A549 (cell line): Measurements from ENCODE around the gene TEX2. TPM values are rescaled to one million over a fixed set of nuclear protein-coding genes. Genes with fewer than 3 reads are reported as not detected.

Experiments
- ATAC-seq, 2 experiments: fragments of 200-7000 bp in 1 of 2; fragments of >200 bp in 1 of 2; cut with Nextera tagmentation in 1 of 2; cut with Tn5 transposase in 1 of 2; 3 replicates each; pipeline versions ENCODE4 v1.8.0 to v1.9.1; 2018 to 2020; ENCODE audit warnings: mild to moderate bottlenecking in 1 of 2, moderate library complexity in 1 of 2
- CTCF ChIA-PET: fragments of 300-600 bp; sonication (Branson Sonifier 250); formaldehyde crosslinking; extraction: SDS; loops from one replicate; lab custom pipeline; 2021; ENCODE audit warnings: antibody characterized with exemption, inconsistent platforms; lab: Yijun Ruan, JAX
- POLR2A ChIA-PET: fragments of 350-600 bp; formaldehyde crosslinking; extraction: SDS; loops from one replicate; lab custom pipeline; 2021; ENCODE audit warnings: antibody characterized with exemption, inconsistent platforms; lab: Yijun Ruan, JAX
- DNase-seq, 2 experiments: peaks; one replicate each; pipeline versions ENCODE4 v3.0.0 to v3.0.0-alpha.2; 2011 to 2016; ENCODE audit warnings: low read depth in 1 of 2, low spot score in 1 of 2
- FAIRE-seq: peaks from 2 replicates; lab custom pipeline; 2011; peaks lifted over from hg19 to GRCh38; lab: Jason Lieb, UNC
- H3K27ac ChIP-seq, 2 experiments: fragments of >200 bp; sonication (Bioruptor Twin); formaldehyde crosslinking; 3 replicates each; pipeline ENCODE4 v1.5.1; 2016 to 2017
- H3K4me1 ChIP-seq: fragments of >200 bp; sonication (Bioruptor Twin); formaldehyde crosslinking; 3 replicates; pipeline ENCODE4 v1.6.1; 2016
- H3K4me2 ChIP-seq: fragments of >200 bp; sonication (Bioruptor Twin); formaldehyde crosslinking; 3 replicates; pipeline ENCODE4 v1.6.1; 2016
- H3K4me3 ChIP-seq: fragments of >200 bp; sonication (Bioruptor Twin); formaldehyde crosslinking; 3 replicates; pipeline ENCODE4 v1.5.1; 2016
- H3K9me3 ChIP-seq: fragments of >200 bp; sonication (Bioruptor Twin); formaldehyde crosslinking; 3 replicates; pipeline ENCODE4 v1.6.1; 2016
- CBX2 ChIP-seq: fragments of 200-600 bp; sonication (generic); IDR thresholded peaks from 2 replicates; pipeline ENCODE4 v1.6.1; 2016; ENCODE audit warnings: low read depth, mild to moderate bottlenecking, borderline replicate concordance
- CBX8 ChIP-seq: fragments of 200-600 bp; sonication (generic); IDR thresholded peaks from 2 replicates; pipeline ENCODE4 v1.6.1; 2016
- CHD2 ChIP-seq: fragments of 150-350 bp; IDR thresholded peaks from 2 replicates; pipeline ENCODE4 v1.6.1; 2014; ENCODE audit warnings: low read length; ENCODE audit not compliant: partially characterized antibody
- EHF ChIP-seq: fragments of 250-450 bp; sonication (Bioruptor Pico); IDR thresholded peaks from 2 replicates; pipeline ENCODE4 v1.5.0; 2020; ENCODE audit warnings: mild to moderate bottlenecking
- EHMT2 ChIP-seq: fragments of 200-600 bp; sonication (generic); IDR thresholded peaks from 2 replicates; pipeline ENCODE4 v1.6.1; 2016; ENCODE audit warnings: antibody characterized with exemption, low read depth, mild to moderate bottlenecking, moderate library complexity
- FOSB ChIP-seq: fragments of 250-450 bp; sonication (Bioruptor Pico); IDR thresholded peaks from 2 replicates; pipeline ENCODE4 v1.5.0; 2020; ENCODE audit warnings: mild to moderate bottlenecking, moderate library complexity
- GATA3 ChIP-seq: IDR thresholded peaks from 2 replicates; pipeline ENCODE4 v1.6.1; 2012; ENCODE audit warnings: borderline replicate concordance
- HDAC2 ChIP-seq: fragments of 200-600 bp; sonication (generic); IDR thresholded peaks from 2 replicates; pipeline ENCODE4 v1.6.1; 2016
- HOXA7 ChIP-seq: fragments of 250-450 bp; sonication (Bioruptor Pico); IDR thresholded peaks from 2 replicates; pipeline ENCODE4 v1.5.0; 2020; ENCODE audit warnings: mild to moderate bottlenecking, moderate library complexity
- KDM5A ChIP-seq: fragments of 200-600 bp; sonication (generic); IDR thresholded peaks from 2 replicates; pipeline ENCODE4 v1.6.1; 2016; ENCODE audit warnings: antibody characterized with exemption, mild to moderate bottlenecking
- MAFK ChIP-seq: fragments of 450-650 bp; IDR thresholded peaks from 2 replicates; pipeline ENCODE4 v1.6.1; 2014; ENCODE audit not compliant: partially characterized antibody
- NFE2L2 ChIP-seq: fragments of 150-350 bp; conservative IDR thresholded peaks from 2 replicates; pipeline ENCODE4 v1.6.1; 2014; ENCODE audit warnings: low read length
- NR3C1 ChIP-seq: fragments of >200 bp; sonication (Bioruptor Twin); formaldehyde crosslinking; IDR thresholded peaks from 3 replicates; pipeline ENCODE4 v1.6.1; 2017
- PHF8 ChIP-seq: fragments of 200-600 bp; sonication (generic); IDR thresholded peaks from 2 replicates; pipeline ENCODE4 v1.6.1; 2016; ENCODE audit warnings: low read depth, mild to moderate bottlenecking, antibody characterized with exemption, moderate library complexity, borderline replicate concordance
- RAD21 ChIP-seq, 2 experiments: fragments of >200 bp in 1 of 2; sonication (Bioruptor Twin) in 1 of 2; formaldehyde crosslinking in 1 of 2; IDR thresholded peaks in 1 of 2; conservative IDR thresholded peaks in 1 of 2; 2 replicates in 1 of 2; 3 replicates in 1 of 2; pipeline ENCODE4 v1.6.1; 2012 to 2018; ENCODE audit warnings: inconsistent platforms in 1 of 2
- RFX5 ChIP-seq: fragments of 450-650 bp; IDR thresholded peaks from 2 replicates; pipeline ENCODE4 v1.7.1; 2014; ENCODE audit warnings: antibody characterized with exemption, mild to moderate bottlenecking, moderate library complexity
- RNF2 ChIP-seq: fragments of 200-600 bp; sonication (generic); IDR thresholded peaks from 2 replicates; pipeline ENCODE4 v1.6.1; 2016; ENCODE audit warnings: low read depth, mild to moderate bottlenecking, antibody characterized with exemption, moderate library complexity, borderline replicate concordance
- SMC3 ChIP-seq: fragments of >200 bp; sonication (Bioruptor Twin); formaldehyde crosslinking; IDR thresholded peaks from 3 replicates; pipeline ENCODE4 v1.6.1; 2018; ENCODE audit warnings: inconsistent platforms
- SREBF2 ChIP-seq: fragments of 450-650 bp; IDR thresholded peaks from 2 replicates; pipeline ENCODE4 v1.6.1; 2014; ENCODE audit warnings: mild to moderate bottlenecking, moderate library complexity
- ZFP36 ChIP-seq: fragments of 450-650 bp; IDR thresholded peaks from 2 replicates; pipeline ENCODE4 v1.6.1; 2014; ENCODE audit warnings: borderline replicate concordance; ENCODE audit not compliant: partially characterized antibody
- ZSCAN20 ChIP-seq: fragments of 250-450 bp; sonication (Bioruptor Pico); IDR thresholded peaks from 2 replicates; pipeline ENCODE4 v1.8.0; 2022; ENCODE audit warnings: mild to moderate bottlenecking, moderate library complexity
- WGBS: methylation state at CpG from one replicate; pipeline ENCODE4 v1.1.6; 2017; ENCODE audit errors: missing lambda C conversion rate; 5-methylcytosine and 5-hydroxymethylcytosine counted together
- polyA plus RNA-seq, 4 experiments: library from polyadenylated mRNA; depleted of rRNA in 3 of 4; stranded (reverse); fragments of >200 nt; fragmentation: RNase III in 1 of 4; extraction: RNeasy Plus Mini Kit Qiagen cat#74134 plus additional on column Dnase treatment in 1 of 4; gene quantifications; 2 replicates in 3 of 4; 3 replicates in 1 of 4; pipeline ENCODE4 v1.2.3, GENCODE V29; 2011 to 2017
- TF ChIP-seq, protein P1 (sequence below): fragments of >200 bp; sonication (Bioruptor Twin); formaldehyde crosslinking; IDR thresholded peaks from 3 replicates; pipeline ENCODE4 v1.5.1; 2016
- TF ChIP-seq, protein P2 (sequence below): fragments of 150-350 bp; IDR thresholded peaks from 2 replicates; pipeline ENCODE4 v1.6.1; 2014; ENCODE audit warnings: low read depth, mild to moderate bottlenecking, low read length
- TF ChIP-seq, protein P3 (sequence below): fragments of >200 bp; sonication (Bioruptor Twin); formaldehyde crosslinking; IDR thresholded peaks from 3 replicates; pipeline ENCODE4 v1.6.1; 2016
- TF ChIP-seq, protein P4 (sequence below): IDR thresholded peaks from 2 replicates; pipeline ENCODE4 v1.6.1; 2012

The TEX2 gene
- polyA plus RNA-seq, 2 of the 4 experiments (the other 2 are of a cell fraction) = 9.3 to 16.2 TPM

DNA sequence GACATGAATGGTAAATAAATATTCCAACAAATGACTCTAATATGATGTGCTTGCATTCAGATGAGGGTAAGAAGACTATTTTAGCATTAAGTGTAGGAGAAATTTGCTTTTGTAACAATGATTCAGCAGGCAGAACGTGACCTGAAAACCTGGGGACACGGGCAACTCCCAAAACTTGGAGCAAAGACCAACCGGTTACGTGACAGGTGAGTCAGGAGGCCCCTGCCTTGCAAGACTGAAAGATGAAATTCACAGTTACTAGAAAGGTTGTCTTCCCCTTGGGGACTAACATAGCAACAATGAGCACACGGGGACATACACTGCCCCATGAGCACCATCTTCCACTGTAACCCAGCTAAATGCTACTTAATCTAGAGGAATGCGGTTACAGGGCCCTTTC is 99.6 kb downstream of the TEX2 start:
- TF ChIP-seq NFE2L2 (no peak), NR3C1 (no peak), ZSCAN20 (CRISPR knock-in tag) (no peak), FOSB (CRISPR knock-in tag) (no peak), RNF2 (no peak), GATA3 (no peak), RFX5 (no peak), SREBF2 (no peak), CHD2 (no peak), SMC3 (no peak), EHMT2 (no peak)
- TF ChIP-seq, protein P1, sequence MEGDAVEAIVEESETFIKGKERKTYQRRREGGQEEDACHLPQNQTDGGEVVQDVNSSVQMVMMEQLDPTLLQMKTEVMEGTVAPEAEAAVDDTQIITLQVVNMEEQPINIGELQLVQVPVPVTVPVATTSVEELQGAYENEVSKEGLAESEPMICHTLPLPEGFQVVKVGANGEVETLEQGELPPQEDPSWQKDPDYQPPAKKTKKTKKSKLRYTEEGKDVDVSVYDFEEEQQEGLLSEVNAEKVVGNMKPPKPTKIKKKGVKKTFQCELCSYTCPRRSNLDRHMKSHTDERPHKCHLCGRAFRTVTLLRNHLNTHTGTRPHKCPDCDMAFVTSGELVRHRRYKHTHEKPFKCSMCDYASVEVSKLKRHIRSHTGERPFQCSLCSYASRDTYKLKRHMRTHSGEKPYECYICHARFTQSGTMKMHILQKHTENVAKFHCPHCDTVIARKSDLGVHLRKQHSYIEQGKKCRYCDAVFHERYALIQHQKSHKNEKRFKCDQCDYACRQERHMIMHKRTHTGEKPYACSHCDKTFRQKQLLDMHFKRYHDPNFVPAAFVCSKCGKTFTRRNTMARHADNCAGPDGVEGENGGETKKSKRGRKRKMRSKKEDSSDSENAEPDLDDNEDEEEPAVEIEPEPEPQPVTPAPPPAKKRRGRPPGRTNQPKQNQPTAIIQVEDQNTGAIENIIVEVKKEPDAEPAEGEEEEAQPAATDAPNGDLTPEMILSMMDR = no peak
- TF ChIP-seq, all 56 proteins: peak for 0
- H3K4me3 ChIP-seq = no peak overlapping the region
- FAIRE-seq (peak; percentile 43), DNase-seq (no peak), ATAC-seq (no peak)
- CTCF ChIA-PET = interaction anchor here (0.7 to 1.2 kb wide), 4 partner anchors 15 to 245 kb away, joined by 3 read pairs; partner anchors contain the start of gene GH1
- no peak overlapping the region for H3K27ac ChIP-seq
- no peaks in the 10 kb centered on the region for H3K9me3 ChIP-seq
- 77% methylated on average over 6 of the region's 6 CpGs for WGBS
- H3K4me1 ChIP-seq = no peaks in the 10 kb centered on the region
- POLR2A ChIA-PET = no interaction called here
- no peak overlapping the region for H3K4me2 ChIP-seq

DNA sequence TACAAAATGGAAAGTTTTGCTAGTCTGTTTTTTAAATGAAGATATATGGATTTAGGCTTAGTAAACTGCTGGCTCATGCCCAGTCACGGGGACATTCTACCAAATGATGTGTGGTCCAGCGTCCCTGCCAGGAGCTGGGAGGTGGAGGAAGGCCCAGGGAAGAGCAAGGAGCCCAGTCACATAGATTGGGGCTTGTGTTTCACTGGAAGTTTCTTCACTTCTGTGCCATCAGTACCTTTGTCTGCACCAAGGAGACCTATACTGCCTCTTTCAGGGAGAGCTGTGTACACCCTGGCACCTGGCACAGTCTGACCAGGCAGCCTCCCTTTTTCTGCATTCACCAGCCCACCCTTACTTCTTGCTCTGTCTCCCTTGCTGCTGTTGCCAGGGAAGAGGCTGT is 100.5 kb downstream of the TEX2 start:
- 81% methylated on average over 2 of the region's 2 CpGs for WGBS
- POLR2A ChIA-PET = no interaction called here
- no peak for FAIRE-seq

More for the DNA sequence above, 100.5 kb downstream of the TEX2 start:
- H3K4me2 ChIP-seq = no peak overlapping the region
- TF ChIP-seq HOXA7 (CRISPR knock-in tag) (no peak), SMC3 (no peak), MAFK (no peak), CBX2 (no peak), PHF8 (no peak), ZFP36 (no peak), NR3C1 (no peak), RAD21 (conservative IDR thresholded peaks at IDR 0.05 in 1 of 2, IDR thresholded peaks at IDR 0.05 in 1 of 2) (no peak), KDM5A (no peak), HDAC2 (no peak), CBX8 (no peak), NFE2L2 (no peak), EHF (no peak)
- TF ChIP-seq, protein P2, sequence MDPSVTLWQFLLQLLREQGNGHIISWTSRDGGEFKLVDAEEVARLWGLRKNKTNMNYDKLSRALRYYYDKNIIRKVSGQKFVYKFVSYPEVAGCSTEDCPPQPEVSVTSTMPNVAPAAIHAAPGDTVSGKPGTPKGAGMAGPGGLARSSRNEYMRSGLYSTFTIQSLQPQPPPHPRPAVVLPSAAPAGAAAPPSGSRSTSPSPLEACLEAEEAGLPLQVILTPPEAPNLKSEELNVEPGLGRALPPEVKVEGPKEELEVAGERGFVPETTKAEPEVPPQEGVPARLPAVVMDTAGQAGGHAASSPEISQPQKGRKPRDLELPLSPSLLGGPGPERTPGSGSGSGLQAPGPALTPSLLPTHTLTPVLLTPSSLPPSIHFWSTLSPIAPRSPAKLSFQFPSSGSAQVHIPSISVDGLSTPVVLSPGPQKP = no peak
- TF ChIP-seq, protein P3, sequence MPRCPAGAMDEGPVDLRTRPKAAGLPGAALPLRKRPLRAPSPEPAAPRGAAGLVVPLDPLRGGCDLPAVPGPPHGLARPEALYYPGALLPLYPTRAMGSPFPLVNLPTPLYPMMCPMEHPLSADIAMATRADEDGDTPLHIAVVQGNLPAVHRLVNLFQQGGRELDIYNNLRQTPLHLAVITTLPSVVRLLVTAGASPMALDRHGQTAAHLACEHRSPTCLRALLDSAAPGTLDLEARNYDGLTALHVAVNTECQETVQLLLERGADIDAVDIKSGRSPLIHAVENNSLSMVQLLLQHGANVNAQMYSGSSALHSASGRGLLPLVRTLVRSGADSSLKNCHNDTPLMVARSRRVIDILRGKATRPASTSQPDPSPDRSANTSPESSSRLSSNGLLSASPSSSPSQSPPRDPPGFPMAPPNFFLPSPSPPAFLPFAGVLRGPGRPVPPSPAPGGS = no peak
- TF ChIP-seq, protein P4, sequence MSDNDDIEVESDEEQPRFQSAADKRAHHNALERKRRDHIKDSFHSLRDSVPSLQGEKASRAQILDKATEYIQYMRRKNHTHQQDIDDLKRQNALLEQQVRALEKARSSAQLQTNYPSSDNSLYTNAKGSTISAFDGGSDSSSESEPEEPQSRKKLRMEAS = no peak
- TF ChIP-seq, all 56 proteins: peak for 0
- ATAC-seq = no peak
- DNase-seq = no peak
- Histone ChIP-seq H3K4me3 (no peak overlapping the region), H3K4me1 (no peaks in the 10 kb centered on the region), H3K9me3 (no peaks in the 10 kb centered on the region), H3K27ac (no peak overlapping the region)
- CTCF ChIA-PET = interaction anchor here (1.1 to 1.2 kb wide), 2 partner anchors 14 to 258 kb away, joined by 3 read pairs; no protein-coding TSS in a partner anchor
